HepG2 (cell line): ENCODE results near the gene PLPPR3. TPM values are rescaled to one million over a fixed set of nuclear protein-coding genes. Genes with fewer than 3 reads are reported as not detected.
A peak's percentile ranks its signal among the peaks of the same experiment; 100 is the strongest.

Source experiments
- ARNTL ChIP-seq: sonication (generic); formaldehyde crosslinking; IDR thresholded peaks from 2 replicates; pipeline ENCODE4 v1.4.0; 2020; ENCODE audit warnings: mild to moderate bottlenecking, missing genetic modification reagents
- DR1 ChIP-seq: sonication (generic); formaldehyde crosslinking; IDR thresholded peaks from 2 replicates; pipeline ENCODE4 v1.8.0; 2021; ENCODE audit warnings: mild to moderate bottlenecking, missing genetic modification reagents, inconsistent platforms
- E2F1 ChIP-seq: sonication (generic); formaldehyde crosslinking; IDR thresholded peaks from 2 replicates; pipeline ENCODE4 v1.5.0; 2020; ENCODE audit warnings: missing genetic modification reagents
- EZH2 ChIP-seq: conservative IDR thresholded peaks from 2 replicates; pipeline ENCODE4 v1.6.1; 2012; ENCODE audit warnings: mild to moderate bottlenecking, low read depth, low read length, moderate library complexity
- FLYWCH1 ChIP-seq: sonication (generic); formaldehyde crosslinking; IDR thresholded peaks from 2 replicates; pipeline ENCODE4 v1.8.1; 2023; ENCODE audit warnings: mild to moderate bottlenecking, missing genetic modification reagents
- NFATC3 ChIP-seq: sonication (generic); formaldehyde crosslinking; IDR thresholded peaks from 2 replicates; pipeline ENCODE4 v1.5.1; 2020; ENCODE audit warnings: mild to moderate bottlenecking, missing genetic modification reagents
- PTBP1 ChIP-seq: fragments of 200-400 bp; formaldehyde crosslinking; IDR thresholded peaks from 2 replicates; pipeline ENCODE4 v1.6.1; 2018; ENCODE audit warnings: low read length, low read depth; ENCODE audit not compliant: poor library complexity, severe bottlenecking
- SETDB1 ChIP-seq: sonication (generic); formaldehyde crosslinking; IDR thresholded peaks from 2 replicates; pipeline ENCODE4 v1.5.1; 2020; ENCODE audit warnings: missing genetic modification reagents, mild to moderate bottlenecking, borderline replicate concordance
- SKIL ChIP-seq: sonication (generic); formaldehyde crosslinking; IDR thresholded peaks from 2 replicates; pipeline ENCODE4 v1.8.0; 2022; ENCODE audit warnings: missing genetic modification reagents, mild to moderate bottlenecking, moderate library complexity, borderline replicate concordance
- SP4 ChIP-seq: sonication (generic); formaldehyde crosslinking; IDR thresholded peaks from 2 replicates; pipeline ENCODE4 v1.8.1; 2023; ENCODE audit warnings: mild to moderate bottlenecking, missing genetic modification reagents
- TEAD2 ChIP-seq: sonication (generic); formaldehyde crosslinking; IDR thresholded peaks from 2 replicates; pipeline ENCODE4 v1.9.0; 2021; ENCODE audit warnings: missing genetic modification reagents
- ZBTB42 ChIP-seq: sonication (generic); formaldehyde crosslinking; IDR thresholded peaks from 2 replicates; pipeline ENCODE4 v1.5.0; 2020; ENCODE audit warnings: mild to moderate bottlenecking, missing genetic modification reagents
- ZMYM4 ChIP-seq: sonication (generic); formaldehyde crosslinking; IDR thresholded peaks from 2 replicates; pipeline ENCODE4 v1.8.1; 2023; ENCODE audit warnings: mild to moderate bottlenecking, missing genetic modification reagents
- ZNF251 ChIP-seq: sonication (generic); formaldehyde crosslinking; IDR thresholded peaks from 2 replicates; pipeline ENCODE4 v1.9.0; 2021; ENCODE audit warnings: mild to moderate bottlenecking, missing genetic modification reagents
- ZNF3 ChIP-seq: IDR thresholded peaks from 2 replicates; pipeline ENCODE4 v1.7.0; 2017; ENCODE audit warnings: inconsistent platforms
- ZNF556 ChIP-seq: sonication (generic); formaldehyde crosslinking; IDR thresholded peaks from 2 replicates; pipeline ENCODE4 v1.4.0; 2020; ENCODE audit warnings: mild to moderate bottlenecking, missing genetic modification reagents, borderline replicate concordance
- polyA plus RNA-seq, 8 experiments: library from polyadenylated mRNA; depleted of rRNA in 3 of 8; stranded (reverse) in 7 of 8; unstranded in 1 of 8; fragments of >200 nt; fragmentation: Illumina TruSeq in 4 of 8; extraction: Trizol in 4 of 8; gene quantifications; 2 replicates each; pipeline versions ENCODE4 v1.2.1 to v1.2.3, GENCODE V29; 2011 to 2016; ENCODE audit warnings: low read depth in 4 of 8, missing spikeins in 1 of 8, mixed read lengths in 1 of 8; ENCODE audit not compliant: insufficient read depth in 1 of 8
- total RNA-seq, 5 experiments: library from RNA; depleted of rRNA; stranded (reverse); fragments of >200 nt; fragmentation: Illumina TruSeq; extraction: Trizol; gene quantifications; 2 replicates each; pipeline ENCODE4 v1.2.3, GENCODE V29; 2016; ENCODE audit warnings: low read depth in 1 of 5
- TF ChIP-seq, protein P1 (sequence below): sonication (generic); formaldehyde crosslinking; IDR thresholded peaks from 2 replicates; pipeline ENCODE4 v1.4.0; 2020; ENCODE audit warnings: mild to moderate bottlenecking, missing genetic modification reagents
- TF ChIP-seq, protein P2 (sequence below): sonication (generic); formaldehyde crosslinking; IDR thresholded peaks from 2 replicates; pipeline ENCODE4 v1.4.0; 2020; ENCODE audit warnings: missing genetic modification reagents, borderline replicate concordance
- TF ChIP-seq, protein P3 (sequence below): sonication (generic); formaldehyde crosslinking; IDR thresholded peaks from 2 replicates; pipeline ENCODE4 v1.5.1; 2020; ENCODE audit warnings: missing genetic modification reagents, mild to moderate bottlenecking, borderline replicate concordance
- TF ChIP-seq, protein P4 (sequence below): sonication (generic); formaldehyde crosslinking; IDR thresholded peaks from 2 replicates; pipeline ENCODE4 v1.8.0; 2022; ENCODE audit warnings: mild to moderate bottlenecking, missing genetic modification reagents; ENCODE audit not compliant: insufficient replicate concordance

The PLPPR3 gene
- total and polyA plus RNA-seq, 2 of the 13 experiments (the other 11 are each of a cell fraction or from before 2014, with no cell fraction given) = 0.07 to 0.16 TPM

DNA sequence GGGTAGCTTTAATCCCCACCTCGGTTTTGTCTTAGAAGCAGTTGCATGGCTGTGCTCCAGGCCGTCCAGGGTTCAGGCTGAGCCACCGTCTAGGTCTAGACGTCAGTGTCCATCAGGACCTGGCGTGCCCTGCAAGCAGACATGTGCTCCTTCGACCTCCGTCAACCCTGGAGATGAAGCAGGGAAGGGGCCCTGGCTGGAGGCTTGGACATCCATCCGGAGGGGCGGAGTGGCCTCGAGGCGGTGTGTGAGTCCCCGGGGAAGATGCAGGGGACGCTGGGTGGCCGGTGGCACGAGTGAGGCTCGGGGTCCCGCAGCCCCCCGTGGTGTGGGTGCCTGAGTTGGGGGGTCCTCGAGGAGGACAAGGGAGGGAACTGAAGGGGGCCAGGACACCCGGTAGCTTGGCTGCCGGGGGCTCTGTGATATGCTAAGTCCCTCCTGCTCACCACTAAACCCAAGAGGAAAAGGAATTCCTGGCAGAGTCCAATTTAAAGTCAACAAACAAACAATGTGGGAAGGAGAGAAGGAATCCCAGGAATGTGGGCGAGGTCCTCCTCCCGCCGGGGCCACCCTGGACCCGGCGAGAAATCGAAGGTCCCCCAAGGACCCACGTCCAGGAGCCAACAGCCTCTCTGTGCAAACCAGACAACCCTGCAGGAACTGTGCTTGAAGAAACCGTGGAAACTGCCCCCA, 39.4 kb downstream of the PLPPR3 start (continued):
- TF ChIP-seq FLYWCH1 (CRISPR knock-in tag) (no peak), DR1 (CRISPR knock-in tag) (no peak), EZH2 (no peak), PTBP1 (no peak), ZNF556 (CRISPR knock-in tag) (no peak), E2F1 (CRISPR knock-in tag) (no peak), NFATC3 (CRISPR knock-in tag) (no peak), ARNTL (CRISPR knock-in tag) (no peak), ZMYM4 (CRISPR knock-in tag) (0 out of 2 replicates have a peak, but pooled peaks have one; percentile 7), ZBTB42 (no peak), ZNF3 (CRISPR knock-in tag) (no peak), SP4 (CRISPR knock-in tag) (no peak), ZNF251 (CRISPR knock-in tag) (no peak), TEAD2 (no peak), SETDB1 (CRISPR knock-in tag) (no peak), SKIL (CRISPR knock-in tag) (0 out of 2 replicates have a peak, but pooled peaks have one; percentile 35)
- TF ChIP-seq, protein P1, sequence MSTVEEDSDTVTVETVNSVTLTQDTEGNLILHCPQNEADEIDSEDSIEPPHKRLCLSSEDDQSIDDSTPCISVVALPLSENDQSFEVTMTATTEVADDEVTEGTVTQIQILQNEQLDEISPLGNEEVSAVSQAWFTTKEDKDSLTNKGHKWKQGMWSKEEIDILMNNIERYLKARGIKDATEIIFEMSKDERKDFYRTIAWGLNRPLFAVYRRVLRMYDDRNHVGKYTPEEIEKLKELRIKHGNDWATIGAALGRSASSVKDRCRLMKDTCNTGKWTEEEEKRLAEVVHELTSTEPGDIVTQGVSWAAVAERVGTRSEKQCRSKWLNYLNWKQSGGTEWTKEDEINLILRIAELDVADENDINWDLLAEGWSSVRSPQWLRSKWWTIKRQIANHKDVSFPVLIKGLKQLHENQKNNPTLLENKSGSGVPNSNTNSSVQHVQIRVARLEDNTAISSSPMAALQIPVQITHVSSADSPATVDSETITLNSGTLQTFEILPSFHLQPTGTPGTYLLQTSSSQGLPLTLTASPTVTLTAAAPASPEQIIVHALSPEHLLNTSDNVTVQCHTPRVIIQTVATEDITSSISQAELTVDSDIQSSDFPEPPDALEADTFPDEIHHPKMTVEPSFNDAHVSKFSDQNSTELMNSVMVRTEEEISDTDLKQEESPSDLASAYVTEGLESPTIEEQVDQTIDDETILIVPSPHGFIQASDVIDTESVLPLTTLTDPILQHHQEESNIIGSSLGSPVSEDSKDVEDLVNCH (CRISPR knock-in tag) = no peak
- TF ChIP-seq, protein P2, sequence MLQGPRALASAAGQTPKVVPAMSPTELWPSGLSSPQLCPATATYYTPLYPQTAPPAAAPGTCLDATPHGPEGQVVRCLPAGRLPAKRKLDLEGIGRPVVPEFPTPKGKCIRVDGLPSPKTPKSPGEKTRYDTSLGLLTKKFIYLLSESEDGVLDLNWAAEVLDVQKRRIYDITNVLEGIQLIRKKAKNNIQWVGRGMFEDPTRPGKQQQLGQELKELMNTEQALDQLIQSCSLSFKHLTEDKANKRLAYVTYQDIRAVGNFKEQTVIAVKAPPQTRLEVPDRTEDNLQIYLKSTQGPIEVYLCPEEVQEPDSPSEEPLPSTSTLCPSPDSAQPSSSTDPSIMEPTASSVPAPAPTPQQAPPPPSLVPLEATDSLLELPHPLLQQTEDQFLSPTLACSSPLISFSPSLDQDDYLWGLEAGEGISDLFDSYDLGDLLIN = no peak
- TF ChIP-seq, protein P3, sequence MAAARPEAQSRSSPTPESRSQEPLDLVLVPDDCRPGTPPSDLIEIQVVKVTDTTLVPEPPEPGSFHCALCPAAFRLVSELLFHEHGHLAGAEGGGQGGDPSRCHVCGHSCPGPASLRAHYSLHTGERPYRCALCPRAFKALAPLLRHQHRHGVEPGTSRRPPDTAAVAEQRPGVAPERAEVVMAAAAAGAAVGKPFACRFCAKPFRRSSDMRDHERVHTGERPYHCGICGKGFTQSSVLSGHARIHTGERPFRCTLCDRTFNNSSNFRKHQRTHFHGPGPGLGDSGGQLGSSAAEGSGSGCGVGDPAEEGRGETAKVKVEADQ (CRISPR knock-in tag) = no peak
- TF ChIP-seq, protein P4, sequence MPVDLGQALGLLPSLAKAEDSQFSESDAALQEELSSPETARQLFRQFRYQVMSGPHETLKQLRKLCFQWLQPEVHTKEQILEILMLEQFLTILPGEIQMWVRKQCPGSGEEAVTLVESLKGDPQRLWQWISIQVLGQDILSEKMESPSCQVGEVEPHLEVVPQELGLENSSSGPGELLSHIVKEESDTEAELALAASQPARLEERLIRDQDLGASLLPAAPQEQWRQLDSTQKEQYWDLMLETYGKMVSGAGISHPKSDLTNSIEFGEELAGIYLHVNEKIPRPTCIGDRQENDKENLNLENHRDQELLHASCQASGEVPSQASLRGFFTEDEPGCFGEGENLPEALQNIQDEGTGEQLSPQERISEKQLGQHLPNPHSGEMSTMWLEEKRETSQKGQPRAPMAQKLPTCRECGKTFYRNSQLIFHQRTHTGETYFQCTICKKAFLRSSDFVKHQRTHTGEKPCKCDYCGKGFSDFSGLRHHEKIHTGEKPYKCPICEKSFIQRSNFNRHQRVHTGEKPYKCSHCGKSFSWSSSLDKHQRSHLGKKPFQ (CRISPR knock-in tag) = no peak
